ENCODE results near the gene EFCAB6. TPM values are rescaled to one million over a fixed set of nuclear protein-coding genes. Genes with fewer than 3 reads are reported as not detected.

Gene EFCAB6
- total and polyA plus RNA-seq, 4 donors, result 1.7 to 15.4 (median 7.6) TPM

GRCh38 chr22:43484227-43484626 lies 327.9 kb downstream of the EFCAB6 start:
- ATAC-seq (ENCODE audit: insufficient read depth, low FRiP score) (no peak), DNase-seq (no peak)
- TF ChIP-seq CTCF (IDR thresholded peaks at IDR 0.05; ENCODE audit: control extremely low read depth, extremely low read depth), result no peak
- Histone ChIP-seq H3K36me3 (ENCODE audit: control insufficient read depth in 4 of 4, insufficient read depth in 4 of 4, low read length in 4 of 4) (no peaks in the 10 kb centered on the region), H3K9ac (ENCODE audit: insufficient read depth in 1 of 2, low read length in 2 of 2) (no peak overlapping the region), H3K4me1 (ENCODE audit: control insufficient read depth in 5 of 5, insufficient read depth in 5 of 5, low read length in 5 of 5) (no peaks in the 10 kb centered on the region), H3K27me3 (ENCODE audit: control insufficient read depth in 3 of 3, insufficient read depth in 3 of 3, low read length in 2 of 3) (peaks cover 0 to 16% (median 0%) of the 10 kb centered on the region in 3 donors), H3K4me3 (no peak overlapping the region), H3K27ac (ENCODE audit: low read depth in 1 of 2, low read length in 1 of 2) (no peak overlapping the region), H3K9me3 (ENCODE audit: control insufficient read depth in 4 of 4, insufficient read depth in 3 of 4, low read length in 3 of 4) (no peaks in the 10 kb centered on the region)
- WGBS, 2 donors, result 86 to 98% methylated on average over 8 of the region's 8 CpGs

- no peak overlapping the region for H3K27ac ChIP-seq (ENCODE audit: low read depth in 1 of 2, low read length in 1 of 2)
- H3K36me3 ChIP-seq (ENCODE audit: control insufficient read depth in 4 of 4, insufficient read depth in 4 of 4, low read length in 4 of 4), result no peaks in the 10 kb centered on the region
- 86 to 89% methylated on average over 7 of the region's 7 CpGs for WGBS, 2 donors
- no peak for ATAC-seq (ENCODE audit: insufficient read depth, low FRiP score)
- H3K9me3 ChIP-seq (ENCODE audit: control insufficient read depth in 4 of 4, insufficient read depth in 3 of 4, low read length in 3 of 4), result no peaks in the 10 kb centered on the region
- H3K4me3 ChIP-seq, result no peak overlapping the region
- no peak overlapping the region for H3K9ac ChIP-seq (ENCODE audit: insufficient read depth in 1 of 2, low read length in 2 of 2)
- H3K27me3 ChIP-seq (ENCODE audit: control insufficient read depth in 3 of 3, insufficient read depth in 3 of 3, low read length in 2 of 3), result peaks cover 0 to 16% (median 0%) of the 10 kb centered on the region in 3 donors
- no peak for TF ChIP-seq CTCF (IDR thresholded peaks at IDR 0.05; ENCODE audit: control extremely low read depth, extremely low read depth)
- DNase-seq, result no peak
- H3K4me1 ChIP-seq (ENCODE audit: control insufficient read depth in 5 of 5, insufficient read depth in 5 of 5, low read length in 5 of 5), result no peaks in the 10 kb centered on the region
These were observed 328.4 kb downstream of the EFCAB6 start for GRCh38 chr22:43483669-43484068.

DNA sequence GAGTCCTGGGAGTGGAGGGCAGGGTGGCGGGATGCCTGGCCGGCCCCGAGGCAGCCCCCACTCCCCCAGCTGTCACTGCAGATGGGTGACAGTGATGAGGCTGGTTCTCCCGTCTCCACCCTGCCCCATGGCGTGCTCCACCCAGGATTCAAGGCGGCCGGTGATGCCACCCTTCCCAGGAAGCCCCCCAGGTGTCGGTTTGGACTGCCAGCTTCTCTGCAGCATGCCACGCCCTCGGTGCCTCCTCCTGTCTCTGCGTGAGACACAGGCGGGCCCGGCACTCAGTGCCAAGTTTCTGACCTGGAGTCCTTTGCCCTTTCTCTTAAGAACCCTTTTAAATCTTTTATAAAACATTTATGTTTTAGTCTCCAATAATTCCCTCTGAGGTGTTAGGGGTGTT lies 328.8 kb downstream of the EFCAB6 start:
- no peak for DNase-seq
- H3K9me3 ChIP-seq (ENCODE audit: control insufficient read depth in 4 of 4, insufficient read depth in 3 of 4, low read length in 3 of 4), result no peaks in the 10 kb centered on the region
- no peak overlapping the region for H3K27ac ChIP-seq (ENCODE audit: low read depth in 1 of 2, low read length in 1 of 2)
- no peak for TF ChIP-seq CTCF (IDR thresholded peaks at IDR 0.05; ENCODE audit: control extremely low read depth, extremely low read depth)
- peaks cover 0 to 16% (median 0%) of the 10 kb centered on the region in 3 donors for H3K27me3 ChIP-seq (ENCODE audit: control insufficient read depth in 3 of 3, insufficient read depth in 3 of 3, low read length in 2 of 3)
- ATAC-seq (ENCODE audit: insufficient read depth, low FRiP score), result no peak
- no peaks in the 10 kb centered on the region for H3K4me1 ChIP-seq (ENCODE audit: control insufficient read depth in 5 of 5, insufficient read depth in 5 of 5, low read length in 5 of 5)
- no peak overlapping the region for H3K9ac ChIP-seq (ENCODE audit: insufficient read depth in 1 of 2, low read length in 2 of 2)
- 83 to 90% methylated on average over 13 of the region's 13 CpGs for WGBS, 2 donors
- H3K36me3 ChIP-seq (ENCODE audit: control insufficient read depth in 4 of 4, insufficient read depth in 4 of 4, low read length in 4 of 4), result no peaks in the 10 kb centered on the region
- H3K4me3 ChIP-seq, result no peak overlapping the region

DNA sequence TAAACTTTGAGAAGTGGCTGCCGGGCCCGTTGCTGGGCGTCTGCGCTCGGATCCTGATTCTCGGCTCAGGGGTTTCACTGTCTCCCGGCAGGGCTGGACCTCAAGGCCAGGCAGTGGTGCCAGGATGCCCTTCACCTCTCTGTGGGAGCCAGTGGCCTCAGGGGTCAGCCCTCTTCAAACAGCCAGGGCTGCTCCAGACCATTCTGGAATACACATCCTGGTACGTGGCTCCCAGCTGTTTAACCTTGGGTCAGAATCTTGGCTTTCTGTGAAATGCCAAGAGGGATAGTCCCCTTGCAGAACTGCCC lies 329.8 kb downstream of the EFCAB6 start:
- H3K27me3 ChIP-seq (ENCODE audit: control insufficient read depth in 3 of 3, insufficient read depth in 3 of 3, low read length in 2 of 3), result peaks cover 0 to 16% (median 0%) of the 10 kb centered on the region in 3 donors
- no peak overlapping the region for H3K9ac ChIP-seq (ENCODE audit: insufficient read depth in 1 of 2, low read length in 2 of 2)
- H3K4me1 ChIP-seq (ENCODE audit: control insufficient read depth in 5 of 5, insufficient read depth in 5 of 5, low read length in 5 of 5), result no peaks in the 10 kb centered on the region
- no peak for ATAC-seq (ENCODE audit: insufficient read depth, low FRiP score)
- no peaks in the 10 kb centered on the region for H3K36me3 ChIP-seq (ENCODE audit: control insufficient read depth in 4 of 4, insufficient read depth in 4 of 4, low read length in 4 of 4)
- H3K4me3 ChIP-seq, result no peak overlapping the region
- no peak for DNase-seq
- no peak for TF ChIP-seq CTCF (IDR thresholded peaks at IDR 0.05; ENCODE audit: control extremely low read depth, extremely low read depth)
- no peaks in the 10 kb centered on the region for H3K9me3 ChIP-seq (ENCODE audit: control insufficient read depth in 4 of 4, insufficient read depth in 3 of 4, low read length in 3 of 4)
- WGBS, 2 donors, result 51% methylated on average over 8 of the region's 8 CpGs
- no peak overlapping the region for H3K27ac ChIP-seq (ENCODE audit: low read depth in 1 of 2, low read length in 1 of 2)
